OCI-LY7 (cell line): ENCODE measurements around the gene LY86. TPM values are rescaled to one million over a fixed set of nuclear protein-coding genes. Genes with fewer than 3 reads are reported as not detected.

Experiments
- BruUV-seq: library from RNA; stranded (reverse); fragments of 400-500 nt; replicated peaks from 2 replicates; lab custom pipeline; 2021; lab: Mats Ljungman, UMichigan
- CTCF ChIA-PET: fragments of 300-600 bp; sonication (Branson Sonifier 250); formaldehyde crosslinking; loops from one replicate; lab custom pipeline; 2022; ENCODE audit warnings: antibody characterized with exemption; ENCODE audit not compliant: unreplicated experiment; lab: Charles Lee
- POLR2A ChIA-PET: fragments of 300-600 bp; sonication (Branson Sonifier 250); formaldehyde crosslinking; loops from one replicate; lab custom pipeline; 2022; ENCODE audit warnings: antibody characterized with exemption; lab: Charles Lee
- DNase-seq: peaks from one replicate; pipeline ENCODE4 v3.0.0-alpha.2; 2015; ENCODE audit warnings: low spot score
- H2AFZ ChIP-seq: fragments of 200-600 bp; sonication (generic), shearing (Covaris generic); 2 replicates; pipeline ENCODE4 v1.6.1; 2014; ENCODE audit warnings: mild to moderate bottlenecking, antibody characterized with exemption, low read length, moderate library complexity
- H3K27ac ChIP-seq: fragments of 200-600 bp; sonication (generic); 2 replicates; pipeline ENCODE4 v1.5.1; 2014; ENCODE audit warnings: mixed run types, low read depth, mild to moderate bottlenecking, moderate library complexity, low read length, inconsistent platforms; ENCODE audit not compliant: poor library complexity, severe bottlenecking
- H3K36me3 ChIP-seq: fragments of 200-600 bp; sonication (generic); 2 replicates; pipeline ENCODE4 v1.6.1; 2014; ENCODE audit warnings: mild to moderate bottlenecking, antibody characterized with exemption, low read length, moderate library complexity, mixed read lengths; ENCODE audit not compliant: insufficient read depth
- H3K4me1 ChIP-seq: fragments of 200-600 bp; sonication (generic); 2 replicates; pipeline ENCODE4 v1.5.1; 2014; ENCODE audit warnings: mild to moderate bottlenecking, low read length; ENCODE audit not compliant: insufficient read depth, poor library complexity, severe bottlenecking
- H3K4me2 ChIP-seq: fragments of 200-600 bp; sonication (generic); 2 replicates; pipeline ENCODE4 v1.6.1; 2014; ENCODE audit warnings: mild to moderate bottlenecking, low read length
- H3K4me3 ChIP-seq: fragments of 200-600 bp; sonication (generic); 2 replicates; pipeline ENCODE4 v1.5.1; 2014; ENCODE audit warnings: mild to moderate bottlenecking, low read depth, low read length; ENCODE audit not compliant: poor library complexity, severe bottlenecking
- H3K79me2 ChIP-seq: fragments of 200-600 bp; sonication (generic); 2 replicates; pipeline ENCODE4 v1.6.1; 2016; ENCODE audit warnings: low read depth, mild to moderate bottlenecking, low read length, moderate library complexity, mixed read lengths; ENCODE audit not compliant: insufficient read depth
- H3K9me2 ChIP-seq: fragments of 200-600 bp; sonication (generic); 2 replicates; pipeline ENCODE4 v1.6.1; 2016; ENCODE audit warnings: mild to moderate bottlenecking, low read length, mixed read lengths; ENCODE audit not compliant: insufficient read depth
- H3K9me3 ChIP-seq: fragments of 200-600 bp; sonication (generic); 2 replicates; pipeline ENCODE4 v1.6.1; 2014; ENCODE audit warnings: mild to moderate bottlenecking, mixed run types, low read length, mixed read lengths
- H4K20me1 ChIP-seq: fragments of 200-600 bp; sonication (generic); 2 replicates; pipeline ENCODE4 v1.6.1; 2014; ENCODE audit warnings: mild to moderate bottlenecking, antibody characterized with exemption, low read length, moderate library complexity, mixed read lengths; ENCODE audit not compliant: insufficient read depth
- CTCF ChIP-seq: fragments of 200-600 bp; sonication (generic); conservative IDR thresholded peaks from 2 replicates; pipeline ENCODE4 v1.5.1; 2014; ENCODE audit warnings: mild to moderate bottlenecking, antibody characterized with exemption, low read length, moderate library complexity, mixed read lengths
- EZH2phosphoT487 ChIP-seq: fragments of 200-600 bp; sonication (generic); IDR thresholded peaks from 2 replicates; pipeline ENCODE4 v1.6.1; 2018; ENCODE audit warnings: low read depth, borderline replicate concordance, mild to moderate bottlenecking, mixed run types, antibody characterized with exemption, low read length, moderate library complexity, mixed read lengths
- intact Hi-C: fragments of 100-400 bp; cut with micrococcal nuclease; formaldehyde crosslinking; loops from one replicate; pipeline ENCODE4 v1.10.0; 2022; ENCODE audit not compliant: unreplicated experiment
- total RNA-seq, 2 experiments: library from RNA; depleted of rRNA in 1 of 2; stranded (reverse); fragments of >200 nt in 1 of 2; shearing (Covaris generic) in 1 of 2; gene quantifications; 2 replicates each; pipeline ENCODE4 v1.2.3, GENCODE V29; 2014 to 2022

LY86 gene
- total RNA-seq, 2 experiments from 2014 or later = 48.4 to 62.8 TPM

- DNase-seq = no peak
- Histone ChIP-seq H3K27ac (no peak overlapping the region), H3K9me2 (no peaks in the 10 kb centered on the region), H3K4me1 (no peaks in the 10 kb centered on the region), H4K20me1 (no peaks in the 10 kb centered on the region), H2AFZ (no peak overlapping the region), H3K9me3 (no peaks in the 10 kb centered on the region), H3K36me3 (no peaks in the 10 kb centered on the region; the same call in 1 of the 2 replicates), H3K4me2 (no peak overlapping the region), H3K4me3 (no peak overlapping the region), H3K79me2 (no peaks in the 10 kb centered on the region)
- no peak for TF ChIP-seq CTCF
- no peak for TF ChIP-seq EZH2phosphoT487
- intact Hi-C loops = no loop called here
- ChIA-PET CTCF (interaction anchor here (0.5 to 1.4 kb wide), 3 partner anchors 9 to 592 kb away, joined by 3 to 4 read pairs (median 3); no protein-coding TSS in a partner anchor), POLR2A (interaction anchor here (0.6 kb wide), 1 partner anchor 14 kb away, joined by 3 read pairs; no protein-coding TSS in a partner anchor)
- BruUV-seq = no TSS peak
Measured at GRCh38 chr6:6694825-6695624, 106.5 kb downstream of the LY86 start.

- TF ChIP-seq CTCF (no peak), EZH2phosphoT487 (no peak)
- Histone ChIP-seq H3K4me3 (no peak overlapping the region), H3K79me2 (no peaks in the 10 kb centered on the region), H3K4me2 (no peak overlapping the region), H3K9me3 (no peaks in the 10 kb centered on the region), H4K20me1 (no peaks in the 10 kb centered on the region), H3K9me2 (no peaks in the 10 kb centered on the region), H3K27ac (no peak overlapping the region), H2AFZ (no peak overlapping the region), H3K36me3 (no peaks in the 10 kb centered on the region; the same call in 1 of the 2 replicates), H3K4me1 (no peaks in the 10 kb centered on the region)
- ChIA-PET CTCF (interaction anchor here (0.5 to 0.8 kb wide), 2 partner anchors 9 to 553 kb away, joined by 3 read pairs; no protein-coding TSS in a partner anchor), POLR2A (interaction anchor here (1.3 kb wide), 1 partner anchor 9 kb away, joined by 5 read pairs; no protein-coding TSS in a partner anchor)
- no peak for DNase-seq
- intact Hi-C loops = no loop called here
- BruUV-seq = no TSS peak
Measured at GRCh38 chr6:6695625-6696276, 107.2 kb downstream of the LY86 start.
